ENCODE measurements around the gene OPHN1. TPM values are rescaled to one million over a fixed set of nuclear protein-coding genes. Genes with fewer than 3 reads are reported as not detected.

Gene OPHN1
- total and polyA plus RNA-seq, 10 of the 15 experiments (the other 5 are each of a cell fraction or from before 2014, with no cell fraction given): under 0.01 to 0.03 (median 0.03) TPM; not detected in 6

DNA sequence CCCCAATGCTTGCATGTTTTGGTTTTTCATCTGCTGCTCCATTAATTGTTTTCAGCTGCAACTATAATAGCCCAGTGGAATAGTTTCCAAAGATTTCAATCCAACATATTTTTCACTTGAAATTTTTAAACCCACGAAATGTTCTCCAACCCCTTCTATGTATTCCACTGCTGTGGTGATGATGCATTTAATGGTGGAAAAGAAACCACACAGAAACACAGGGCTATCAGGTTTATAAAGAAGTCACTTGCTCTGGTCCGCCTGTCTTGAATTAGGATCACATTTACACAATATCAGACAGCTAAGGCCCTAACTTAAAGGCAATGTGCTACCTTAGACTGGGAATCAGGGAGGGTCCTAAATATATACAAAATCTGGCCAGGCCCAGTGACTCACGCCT is 35.0 kb downstream of the OPHN1 start:
- H3K79me2 ChIP-seq (ENCODE audit: control insufficient read depth, insufficient read depth, low read length): no peaks in the 10 kb centered on the region
- CTCF ChIA-PET: no interaction called here
- RAD21 ChIA-PET (ENCODE audit: unreplicated experiment): no interaction called here
- H3K36me3 ChIP-seq (ENCODE audit: control insufficient read depth in 2 of 2, insufficient read depth in 2 of 2, low read length in 1 of 2): no peaks in the 10 kb centered on the region
- no peak overlapping the region for H3K9ac ChIP-seq (ENCODE audit: control insufficient read depth, insufficient read depth, low read length)
- no peaks in the 10 kb centered on the region for H3K9me3 ChIP-seq (replicated peaks; ENCODE audit: control insufficient read depth, insufficient read depth, low read length)
- H3K27me3 ChIP-seq (replicated peaks in 1 of 2; ENCODE audit: control insufficient read depth in 2 of 2, insufficient read depth in 2 of 2, low read length in 1 of 2): no peaks in the 10 kb centered on the region
- in situ Hi-C loops (cut with MboI): no loop called here
- no peak overlapping the region for H3K4me2 ChIP-seq (ENCODE audit: control insufficient read depth, insufficient read depth)
- no peak overlapping the region for H2AFZ ChIP-seq (ENCODE audit: control insufficient read depth, low read depth, low read length)
- WGBS (ENCODE audit: insufficient coverage, insufficient replicate concordance, low lambda C conversion rate, missing lambda C conversion rate): 3% methylated on average over 3 of the region's 3 CpGs
- POLR2A ChIA-PET: no interaction called here
- H4K20me1 ChIP-seq (ENCODE audit: control insufficient read depth, insufficient read depth): no peaks in the 10 kb centered on the region
- no peaks in the 10 kb centered on the region for H3K4me1 ChIP-seq (ENCODE audit: control insufficient read depth, insufficient read depth, low read length)
- DNase-seq (ENCODE audit: low read depth, low spot score) (no peak), ATAC-seq (no peak), FAIRE-seq (no peak)
- no peak overlapping the region for H3K4me3 ChIP-seq
- H3K27ac ChIP-seq (ENCODE audit: control insufficient read depth, insufficient read depth): no peak overlapping the region
- intact Hi-C loops (cut with micrococcal nuclease; ENCODE audit: unreplicated experiment): no loop called here
- no peak for TF ChIP-seq JUND (IDR thresholded peaks at IDR 0.05; ENCODE audit: low read depth, low read length)
- TF ChIP-seq TCF7 (IDR thresholded peaks at IDR 0.05; ENCODE audit: borderline replicate concordance): no peak
- TF ChIP-seq SUPT20H (IDR thresholded peaks at IDR 0.05; ENCODE audit: borderline replicate concordance, control insufficient read depth, low read depth, low read length): no peak
- TF ChIP-seq, protein P1, sequence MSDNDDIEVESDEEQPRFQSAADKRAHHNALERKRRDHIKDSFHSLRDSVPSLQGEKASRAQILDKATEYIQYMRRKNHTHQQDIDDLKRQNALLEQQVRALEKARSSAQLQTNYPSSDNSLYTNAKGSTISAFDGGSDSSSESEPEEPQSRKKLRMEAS (IDR thresholded peaks at IDR 0.05; ENCODE audit: low read depth, low read length): no peak
- TF ChIP-seq TCF12 (IDR thresholded peaks at IDR 0.05; ENCODE audit: low read depth, low read length): no peak
- TF ChIP-seq ETV6 (conservative IDR thresholded peaks at IDR 0.05 in 1 of 2, IDR thresholded peaks at IDR 0.05 in 1 of 2; ENCODE audit: borderline replicate concordance in 1 of 2, low read depth in 1 of 2): no peak
- TF ChIP-seq KLF5 (IDR thresholded peaks at IDR 0.05; ENCODE audit: partially characterized antibody): no peak
- TF ChIP-seq, protein P2, sequence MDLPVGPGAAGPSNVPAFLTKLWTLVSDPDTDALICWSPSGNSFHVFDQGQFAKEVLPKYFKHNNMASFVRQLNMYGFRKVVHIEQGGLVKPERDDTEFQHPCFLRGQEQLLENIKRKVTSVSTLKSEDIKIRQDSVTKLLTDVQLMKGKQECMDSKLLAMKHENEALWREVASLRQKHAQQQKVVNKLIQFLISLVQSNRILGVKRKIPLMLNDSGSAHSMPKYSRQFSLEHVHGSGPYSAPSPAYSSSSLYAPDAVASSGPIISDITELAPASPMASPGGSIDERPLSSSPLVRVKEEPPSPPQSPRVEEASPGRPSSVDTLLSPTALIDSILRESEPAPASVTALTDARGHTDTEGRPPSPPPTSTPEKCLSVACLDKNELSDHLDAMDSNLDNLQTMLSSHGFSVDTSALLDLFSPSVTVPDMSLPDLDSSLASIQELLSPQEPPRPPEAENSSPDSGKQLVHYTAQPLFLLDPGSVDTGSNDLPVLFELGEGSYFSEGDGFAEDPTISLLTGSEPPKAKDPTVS (IDR thresholded peaks at IDR 0.05; ENCODE audit: low read depth, low read length): no peak
- no peak for TF ChIP-seq RBBP5 (conservative IDR thresholded peaks at IDR 0.05)
- no peak for TF ChIP-seq KDM1A (IDR thresholded peaks at IDR 0.05; ENCODE audit: borderline replicate concordance)
- TF ChIP-seq, protein P3, sequence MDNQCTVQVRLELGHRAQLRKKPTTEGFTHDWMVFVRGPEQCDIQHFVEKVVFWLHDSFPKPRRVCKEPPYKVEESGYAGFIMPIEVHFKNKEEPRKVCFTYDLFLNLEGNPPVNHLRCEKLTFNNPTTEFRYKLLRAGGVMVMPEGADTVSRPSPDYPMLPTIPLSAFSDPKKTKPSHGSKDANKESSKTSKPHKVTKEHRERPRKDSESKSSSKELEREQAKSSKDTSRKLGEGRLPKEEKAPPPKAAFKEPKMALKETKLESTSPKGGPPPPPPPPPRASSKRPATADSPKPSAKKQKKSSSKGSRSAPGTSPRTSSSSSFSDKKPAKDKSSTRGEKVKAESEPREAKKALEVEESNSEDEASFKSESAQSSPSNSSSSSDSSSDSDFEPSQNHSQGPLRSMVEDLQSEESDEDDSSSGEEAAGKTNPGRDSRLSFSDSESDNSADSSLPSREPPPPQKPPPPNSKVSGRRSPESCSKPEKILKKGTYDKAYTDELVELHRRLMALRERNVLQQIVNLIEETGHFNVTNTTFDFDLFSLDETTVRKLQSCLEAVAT (IDR thresholded peaks at IDR 0.05): no peak
- no peak for TF ChIP-seq CEBPB (IDR thresholded peaks at IDR 0.05; ENCODE audit: borderline replicate concordance in 1 of 2, low read depth in 2 of 2, low read length in 2 of 2)
- TF ChIP-seq BMI1 (IDR thresholded peaks at IDR 0.05; ENCODE audit: borderline replicate concordance): no peak
- no peak for TF ChIP-seq YBX1 (IDR thresholded peaks at IDR 0.05)
- TF ChIP-seq EED (IDR thresholded peaks at IDR 0.05; ENCODE audit: low read depth): no peak
- no peak for TF ChIP-seq ZZZ3 (IDR thresholded peaks at IDR 0.05; ENCODE audit: control insufficient read depth, insufficient read length, low read depth)
- no peak for TF ChIP-seq ZNF207 (IDR thresholded peaks at IDR 0.05; ENCODE audit: borderline replicate concordance)
- TF ChIP-seq MEF2B (IDR thresholded peaks at IDR 0.05; ENCODE audit: partially characterized antibody, poor library complexity, severe bottlenecking): no peak
- TF ChIP-seq FOXK2 (IDR thresholded peaks at IDR 0.05): no peak
- TF ChIP-seq IKZF2 (IDR thresholded peaks at IDR 0.05): no peak
- SMC1A ChIA-PET (ENCODE audit: uncharacterized antibody, unreplicated experiment): interaction anchor here (1.2 kb wide), 1 partner anchor 9 kb away, joined by 4 read pairs; no protein-coding TSS in a partner anchor
- BruUV-seq (replicated peaks): no TSS peak
